HPDE6-E6E7 (cell line): ENCODE measurements around the gene HS6ST3.

Experiments
- DNase-seq: peaks from one replicate; pipeline ENCODE4 v3.0.0; 2011; ENCODE audit warnings: missing footprints; ENCODE audit errors: extremely low spot score

HS6ST3 gene

DNA sequence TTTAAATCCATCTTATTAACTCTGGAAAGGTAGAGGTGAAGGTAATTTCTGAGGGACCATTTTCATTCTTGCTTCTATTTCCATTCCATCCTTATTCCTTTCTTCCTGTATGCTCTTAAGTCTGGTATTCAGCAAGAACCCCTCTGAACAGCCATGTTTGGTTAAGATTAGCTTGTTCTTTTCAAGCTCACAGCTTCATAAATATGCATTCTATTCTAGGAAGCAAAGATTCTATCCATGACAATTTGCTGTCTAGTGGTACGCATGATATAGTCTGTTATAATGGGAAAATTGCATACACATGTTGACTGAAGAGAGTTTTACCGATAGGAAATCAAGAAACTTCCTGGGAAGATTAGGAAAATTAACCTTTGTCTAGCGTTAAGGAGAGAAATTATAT, 218.7 kb downstream of the HS6ST3 start:
- DNase-seq = no peak

DNA sequence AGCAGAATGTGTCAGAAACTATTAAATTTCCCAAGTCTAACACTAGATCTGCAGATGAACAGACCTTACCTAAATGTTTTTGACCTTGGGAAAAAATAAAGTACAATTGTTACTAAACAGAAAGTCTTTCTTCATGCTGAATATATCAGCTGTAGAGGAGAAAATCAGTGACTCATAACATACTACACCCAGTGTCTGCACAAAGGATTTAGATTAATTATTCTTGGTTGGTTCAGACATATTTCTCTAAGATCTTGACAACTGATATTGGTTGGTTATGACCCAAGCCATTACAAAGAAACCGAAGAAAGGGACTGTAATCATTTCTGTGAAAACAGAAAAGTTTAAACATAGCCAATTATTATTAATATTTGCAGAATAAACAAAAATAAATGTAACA, 225.1 kb downstream of the HS6ST3 start:
- no peak for DNase-seq

DNA sequence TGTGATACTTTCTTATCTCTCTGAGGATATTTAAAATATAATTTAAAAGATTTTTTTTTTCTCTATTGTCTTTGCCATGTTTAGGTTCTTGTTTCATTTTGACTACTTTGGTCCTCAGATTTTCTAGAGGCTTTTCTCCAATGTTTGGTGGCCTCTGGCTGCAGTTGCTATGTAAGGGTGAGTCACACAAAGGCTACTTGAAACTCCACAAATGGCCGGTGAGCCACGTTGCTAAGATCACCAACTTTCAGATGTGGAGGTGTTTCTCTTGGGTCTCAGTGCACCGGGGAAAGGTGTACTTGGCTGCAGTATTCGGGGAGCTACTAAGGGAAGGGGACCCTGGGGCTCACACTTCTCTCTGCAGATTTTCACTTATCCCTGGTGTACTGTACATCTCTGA, 248.1 kb downstream of the HS6ST3 start:
- DNase-seq = no peak

DNA sequence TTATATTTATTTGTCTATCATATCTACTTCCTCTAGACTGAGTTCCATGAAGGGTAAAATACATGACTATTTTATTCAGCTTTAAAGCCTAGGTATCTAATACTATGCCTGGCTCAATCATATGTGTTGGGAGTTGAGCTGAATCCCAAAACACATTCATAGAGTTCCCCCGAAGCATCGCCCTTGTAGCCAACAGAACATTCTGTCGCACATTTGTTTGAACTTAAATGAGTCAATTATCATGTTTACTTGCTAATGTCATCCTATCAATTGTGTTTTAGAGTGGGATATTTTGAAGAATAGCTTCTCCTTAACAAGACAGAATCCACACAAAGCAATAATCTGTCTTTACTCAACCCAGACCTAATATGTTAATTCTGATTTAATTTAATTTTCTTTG, 252.4 kb downstream of the HS6ST3 start:
- DNase-seq = no peak

DNA sequence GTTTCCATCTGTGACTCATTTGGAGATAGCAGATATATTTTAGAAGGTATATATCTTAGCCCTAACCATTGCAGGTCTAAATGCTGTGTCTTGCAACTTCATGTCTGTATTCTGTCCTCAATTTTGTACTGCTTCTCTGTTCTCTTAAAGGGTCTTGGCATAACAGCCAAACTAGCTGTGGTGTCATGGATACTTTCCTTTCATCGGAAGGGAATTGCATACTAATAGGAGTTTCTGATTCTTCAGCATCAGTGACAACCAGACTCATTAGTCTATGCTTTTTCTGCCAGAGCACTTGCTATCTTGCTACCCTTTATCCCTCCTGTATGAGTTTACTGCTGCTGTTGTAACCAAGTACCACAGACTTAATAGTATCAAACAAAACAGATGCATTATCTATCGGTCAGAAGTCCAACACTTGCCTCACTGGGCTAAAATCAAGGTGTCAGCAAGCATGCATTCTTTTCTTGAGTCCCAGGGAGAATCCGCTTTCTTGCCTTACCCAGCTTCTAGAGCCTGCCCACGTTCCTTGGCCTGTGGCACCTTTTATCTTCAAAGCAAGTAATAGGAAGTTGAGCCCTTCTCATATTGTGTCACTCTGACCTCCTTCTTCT, 253.1 kb downstream of the HS6ST3 start:
- no peak for DNase-seq

DNA sequence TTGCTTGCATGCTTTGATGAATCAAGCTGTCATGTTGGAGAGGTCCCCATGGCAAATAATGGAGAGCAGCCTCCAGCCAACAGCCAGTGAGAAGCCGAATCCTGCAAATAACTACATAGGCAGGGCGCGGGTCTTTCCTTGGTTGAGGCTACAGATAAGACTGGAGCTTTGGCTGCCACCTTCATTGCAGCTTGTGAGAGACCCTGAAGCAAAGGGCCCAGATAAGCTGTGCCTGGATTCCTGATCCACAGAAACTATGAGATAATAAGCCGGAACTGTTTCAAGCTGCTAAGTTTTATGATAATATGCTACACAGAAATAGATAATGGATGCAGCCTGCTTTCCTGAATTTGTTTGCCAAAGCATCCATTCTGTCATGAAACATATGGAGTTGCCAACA, 257.0 kb downstream of the HS6ST3 start:
- DNase-seq = no peak

DNA sequence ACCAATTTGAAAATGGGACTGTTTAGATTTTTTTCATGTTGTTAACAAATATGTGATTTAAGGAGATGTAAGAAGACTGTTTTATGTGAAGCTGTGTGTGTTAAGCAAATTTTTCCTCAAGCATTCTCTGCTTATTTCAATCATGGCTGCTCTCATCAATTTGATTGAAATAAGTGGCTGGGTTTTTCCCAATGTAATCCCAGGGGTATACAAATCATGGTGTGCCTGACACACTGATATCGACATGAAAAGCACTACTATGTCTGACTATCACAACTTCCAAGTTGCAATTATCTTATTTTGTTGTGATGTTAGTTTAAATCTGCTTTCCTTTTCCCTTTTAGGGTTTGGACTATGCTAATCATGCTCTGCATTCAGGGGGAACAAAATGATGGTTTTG, 283.7 kb downstream of the HS6ST3 start:
- DNase-seq = no peak

DNA sequence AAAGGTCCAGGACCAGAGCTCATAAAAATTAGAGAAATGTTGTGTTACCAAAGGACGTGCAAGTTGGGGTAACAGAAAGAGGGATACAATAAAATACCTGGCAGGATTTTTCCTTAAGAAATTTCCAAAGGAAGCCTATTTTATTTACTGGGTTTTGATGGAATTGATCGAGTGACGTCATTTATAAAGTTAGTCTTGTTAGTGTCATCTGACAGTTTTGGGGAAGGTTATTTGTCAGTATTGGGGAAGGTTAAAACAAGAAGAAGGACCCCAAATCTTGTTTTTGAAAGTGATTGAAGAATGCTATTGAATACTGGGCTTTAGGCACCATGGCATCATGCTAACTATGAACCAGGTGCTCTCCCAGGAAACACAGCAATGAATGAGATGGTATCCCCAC, 287.9 kb downstream of the HS6ST3 start:
- DNase-seq = no peak

DNA sequence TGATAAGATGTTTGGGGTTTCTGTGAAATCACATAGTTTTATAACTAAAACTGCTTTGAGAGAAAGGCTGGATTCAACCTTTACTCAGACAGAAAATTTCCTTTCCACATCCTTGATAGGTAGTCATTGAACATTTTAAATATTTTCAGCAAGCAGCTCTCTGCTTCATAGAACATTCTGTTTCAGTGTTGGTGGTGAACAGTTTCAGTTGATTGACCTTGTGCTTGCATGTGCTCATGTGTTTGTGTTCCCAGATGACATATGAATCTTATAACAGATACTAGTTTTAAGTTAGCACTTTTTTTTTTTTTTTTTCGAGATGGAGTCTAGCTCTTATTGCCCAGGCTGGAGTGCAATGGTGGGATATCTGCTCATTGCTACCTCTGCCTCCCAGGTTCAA, 290.1 kb downstream of the HS6ST3 start:
- no peak for DNase-seq

DNA sequence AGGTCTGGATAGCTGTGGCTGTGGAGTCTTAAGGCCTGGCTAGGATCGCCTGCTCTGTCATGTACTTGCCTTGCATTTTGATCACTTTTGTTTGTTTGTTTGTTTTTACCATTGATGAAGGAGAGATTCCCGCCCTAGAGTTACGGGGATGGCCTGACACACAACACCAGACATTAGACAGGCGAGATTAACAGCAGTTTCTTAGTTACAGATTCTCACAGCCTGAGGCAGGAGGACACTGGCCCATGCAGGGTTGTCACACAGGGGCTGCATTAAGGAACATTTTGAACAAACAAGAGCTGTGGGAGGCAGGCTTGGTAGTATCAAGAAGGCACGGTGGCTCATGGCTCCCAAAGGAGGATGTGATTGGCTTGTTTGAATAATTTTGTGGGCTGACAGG, 291.8 kb downstream of the HS6ST3 start:
- no peak for DNase-seq

DNA sequence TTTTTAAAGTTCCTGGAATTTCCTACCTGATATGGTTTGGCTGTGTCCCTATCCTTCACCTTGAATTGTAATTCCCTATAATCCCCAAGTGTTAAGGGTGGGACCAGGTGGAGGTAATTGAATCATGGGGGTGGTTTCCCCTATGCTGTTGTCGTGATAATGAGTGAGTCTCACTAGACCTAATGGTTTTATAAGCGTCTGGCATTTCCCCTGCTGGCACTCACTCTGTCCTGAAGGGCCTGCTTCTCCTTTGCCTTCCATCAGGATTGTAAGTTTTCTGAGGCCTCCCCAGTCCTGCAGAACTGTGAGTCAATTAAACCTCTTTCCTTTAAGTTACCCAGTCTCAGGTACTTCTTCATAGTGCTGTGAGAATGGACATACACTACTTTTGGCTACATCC, 298.7 kb downstream of the HS6ST3 start:
- DNase-seq = no peak

DNA sequence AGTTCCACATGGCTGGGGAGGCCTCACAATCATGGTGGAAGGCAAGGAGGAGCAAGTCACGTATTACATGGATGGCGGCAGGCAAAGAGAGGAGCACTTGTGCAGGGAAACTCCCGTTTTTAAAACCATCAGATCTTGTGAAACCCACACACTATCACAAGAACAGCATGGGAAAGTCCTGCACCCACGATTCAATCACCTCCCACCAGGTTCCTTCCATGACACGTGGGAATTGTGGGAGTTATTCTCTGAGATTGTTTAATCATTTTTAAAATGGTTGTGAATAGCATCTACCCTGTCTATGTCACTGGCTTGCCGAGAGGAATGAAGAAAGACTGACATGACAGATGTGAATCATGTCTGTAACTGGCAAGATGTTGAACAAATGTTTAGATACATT, 301.7 kb downstream of the HS6ST3 start:
- no peak for DNase-seq

DNA sequence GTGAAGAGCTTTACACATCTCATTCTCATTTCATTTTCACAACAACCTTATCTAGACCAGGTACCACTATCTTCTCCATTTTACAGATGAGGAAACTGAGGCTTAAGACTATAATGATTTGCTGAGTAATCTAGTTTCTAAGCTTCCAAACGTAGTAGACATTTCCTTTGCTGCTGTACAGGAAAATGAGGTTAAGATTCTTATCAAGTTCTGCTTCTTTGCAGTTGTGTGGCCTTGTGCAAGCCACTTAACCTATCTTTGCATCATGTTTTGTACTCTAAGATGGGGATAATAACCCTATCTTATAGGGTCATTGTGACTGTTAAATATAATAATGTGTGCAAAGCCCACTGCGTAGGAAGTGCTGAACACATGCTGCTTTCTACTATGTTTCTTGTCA, 307.9 kb downstream of the HS6ST3 start:
- no peak for DNase-seq

DNA sequence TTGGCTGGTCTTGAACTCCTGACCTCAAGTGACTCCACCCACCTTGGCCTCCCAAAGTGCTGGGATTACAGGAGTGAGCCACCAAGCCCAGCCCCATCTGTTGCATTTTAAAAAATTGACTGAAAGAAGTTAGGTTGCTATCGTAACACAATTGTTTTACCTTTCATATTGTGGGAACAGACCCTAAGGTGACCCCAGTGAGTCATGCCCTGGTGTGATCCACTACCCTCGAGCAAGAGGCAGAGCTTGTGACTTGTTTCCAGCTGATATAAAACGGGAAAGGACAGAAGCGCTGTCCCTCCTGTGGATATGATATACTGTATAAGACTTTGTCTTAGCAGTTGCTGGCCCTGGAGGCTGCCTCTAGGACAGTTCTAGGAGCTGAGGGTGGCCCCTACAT, 308.6 kb downstream of the HS6ST3 start:
- no peak for DNase-seq

DNA sequence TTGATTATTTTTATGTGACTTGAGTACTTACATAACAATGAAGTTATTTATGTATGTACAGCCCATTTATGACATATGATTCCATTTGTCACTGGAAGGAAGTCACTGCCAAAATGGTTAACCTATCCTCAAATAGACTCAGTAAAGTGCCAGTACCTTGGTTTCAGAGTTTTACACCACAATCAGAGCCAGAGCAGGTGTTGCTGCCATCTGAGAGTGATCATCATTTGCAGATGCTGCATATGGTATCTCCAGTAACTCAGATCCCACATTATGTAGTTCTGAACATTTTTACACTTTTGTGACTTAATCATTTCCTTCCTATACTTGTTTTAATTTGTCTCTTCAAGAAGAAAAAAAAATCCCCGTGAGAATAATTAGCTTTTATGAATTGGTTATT, 313.3 kb downstream of the HS6ST3 start:
- no peak for DNase-seq

DNA sequence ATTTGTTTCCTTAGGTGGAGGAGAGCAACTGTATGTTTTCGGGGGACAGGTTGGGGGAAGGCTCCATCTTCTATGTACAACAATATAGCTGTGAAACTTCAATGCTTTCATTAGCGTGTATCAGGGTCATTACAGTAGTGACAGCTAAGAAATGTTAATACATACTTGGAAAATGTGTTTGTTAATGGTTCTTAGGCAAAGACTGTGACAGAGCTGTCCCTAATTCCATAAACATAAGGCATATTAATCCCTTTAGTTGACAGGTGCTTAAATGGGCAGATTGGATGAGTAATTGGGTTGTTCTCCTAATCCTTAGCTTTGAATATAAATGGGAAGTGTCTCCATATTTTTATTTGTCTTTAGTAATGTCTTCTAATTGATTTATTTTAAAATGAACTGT, 313.7 kb downstream of the HS6ST3 start:
- DNase-seq = no peak

DNA sequence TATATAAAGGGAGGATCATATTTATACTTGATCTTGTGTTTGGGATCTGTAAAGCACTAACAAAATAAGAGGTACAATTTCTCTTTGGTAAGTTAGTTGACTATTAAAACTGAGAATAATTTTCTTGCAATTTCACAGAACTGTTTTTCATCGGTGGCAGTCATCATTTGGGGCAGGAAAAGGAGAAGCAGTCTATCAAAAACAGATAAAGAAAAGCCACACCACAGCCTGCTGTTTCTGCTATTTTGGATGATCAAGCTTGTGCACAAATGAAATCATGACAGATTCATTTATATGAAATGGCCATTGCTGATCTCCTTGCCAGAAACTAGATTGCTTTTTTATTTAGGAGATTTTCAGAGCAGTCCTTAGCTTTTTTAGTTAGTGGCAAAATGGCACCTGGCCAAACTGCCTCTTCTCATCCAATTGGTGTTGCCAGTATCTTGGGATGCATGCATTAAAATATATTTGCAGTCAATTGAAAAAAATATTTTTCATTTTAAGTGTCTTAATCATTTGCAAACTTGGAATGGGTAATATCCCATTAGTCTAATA, 326.0 kb downstream of the HS6ST3 start:
- DNase-seq = no peak

DNA sequence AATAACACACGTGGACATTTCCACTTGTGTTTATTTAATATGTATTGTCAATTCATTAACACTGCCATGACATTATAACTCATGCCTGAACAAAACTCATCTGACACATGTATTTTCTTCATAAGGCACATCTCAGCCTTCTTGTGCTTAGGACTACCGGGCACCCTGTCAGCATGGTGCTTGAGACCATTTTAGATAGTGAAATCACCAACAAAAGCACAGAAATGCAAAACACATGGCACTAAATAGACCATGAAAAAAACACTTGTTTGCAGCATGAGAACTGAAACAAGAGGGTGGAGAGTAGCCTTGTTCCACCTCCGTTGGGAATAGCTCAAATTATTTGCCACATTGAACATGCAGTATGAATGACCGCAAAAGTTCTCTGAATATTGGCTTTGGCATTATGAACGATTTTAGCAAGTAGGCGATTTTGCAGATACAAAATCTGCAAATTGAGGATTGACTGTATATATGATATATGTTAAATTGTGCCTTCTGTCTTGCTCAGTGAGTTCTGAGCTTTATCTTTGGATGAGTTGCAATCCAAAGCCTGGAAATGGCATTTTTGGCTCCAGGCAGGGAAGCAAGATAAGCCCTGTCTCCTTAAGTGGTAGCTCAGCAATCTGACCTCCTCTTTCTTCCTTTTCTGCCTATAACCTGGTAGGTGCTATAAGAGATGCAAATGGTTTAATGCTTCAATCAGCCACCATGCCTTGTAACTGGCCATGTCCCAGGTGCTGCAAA, 328.2 kb downstream of the HS6ST3 start:
- no peak for DNase-seq

DNA sequence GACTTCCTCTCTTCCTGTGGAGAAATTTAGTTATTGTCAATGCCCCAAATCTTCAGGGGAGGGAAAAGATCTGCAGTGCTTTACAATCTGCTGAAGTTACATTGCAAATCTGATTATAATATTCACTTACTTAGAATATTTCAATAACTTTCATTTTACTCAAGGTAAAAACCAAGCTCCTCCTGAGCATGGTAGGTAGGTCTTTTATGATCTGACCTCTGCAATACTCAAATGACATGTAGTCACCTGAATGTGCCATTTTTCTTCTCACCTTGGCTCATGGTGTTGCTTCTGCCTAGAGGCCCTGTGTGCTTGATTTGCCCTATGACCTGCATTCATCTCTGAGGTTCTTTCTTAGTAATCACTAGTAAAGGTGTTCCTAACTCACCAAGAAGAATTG, 331.4 kb downstream of the HS6ST3 start:
- no peak for DNase-seq

DNA sequence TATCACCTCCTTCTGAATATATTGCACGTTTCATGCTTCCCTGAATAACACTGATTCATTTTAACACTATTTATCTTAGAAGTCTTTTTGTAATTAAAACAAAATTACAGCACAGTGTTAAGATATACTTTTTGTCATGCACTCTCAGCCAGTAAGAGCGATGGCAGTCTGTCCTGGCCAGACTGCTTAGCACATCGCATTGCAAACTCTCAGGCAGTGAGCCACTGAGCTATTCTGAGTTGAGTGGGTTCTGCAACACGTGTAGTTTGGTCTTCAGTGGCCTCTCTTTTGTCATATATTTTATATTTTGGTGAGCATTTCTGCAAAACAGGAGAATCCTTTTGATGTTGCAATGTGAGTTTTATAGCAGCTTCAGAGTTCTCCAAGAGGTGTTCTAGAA, 332.1 kb downstream of the HS6ST3 start:
- DNase-seq = no peak

DNA sequence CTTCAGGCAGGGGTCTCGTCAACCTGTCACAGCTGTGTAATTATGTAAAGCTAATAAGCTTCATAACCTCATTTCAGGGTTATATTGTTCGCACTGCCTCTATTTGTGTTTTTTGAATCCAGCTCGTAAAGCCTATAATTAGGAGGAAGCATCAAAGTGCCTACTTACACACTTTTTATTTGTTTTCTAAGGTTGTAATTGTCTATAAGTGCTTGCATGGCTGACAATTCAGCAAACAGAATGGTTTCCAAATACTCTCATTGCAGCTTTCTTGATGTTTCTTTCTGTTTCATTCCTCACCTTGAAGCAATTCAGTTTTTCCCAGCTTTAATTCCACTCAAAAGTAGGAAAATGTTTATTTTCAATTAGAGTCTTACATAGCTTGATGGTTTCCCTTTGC, 336.3 kb downstream of the HS6ST3 start:
- DNase-seq = no peak

DNA sequence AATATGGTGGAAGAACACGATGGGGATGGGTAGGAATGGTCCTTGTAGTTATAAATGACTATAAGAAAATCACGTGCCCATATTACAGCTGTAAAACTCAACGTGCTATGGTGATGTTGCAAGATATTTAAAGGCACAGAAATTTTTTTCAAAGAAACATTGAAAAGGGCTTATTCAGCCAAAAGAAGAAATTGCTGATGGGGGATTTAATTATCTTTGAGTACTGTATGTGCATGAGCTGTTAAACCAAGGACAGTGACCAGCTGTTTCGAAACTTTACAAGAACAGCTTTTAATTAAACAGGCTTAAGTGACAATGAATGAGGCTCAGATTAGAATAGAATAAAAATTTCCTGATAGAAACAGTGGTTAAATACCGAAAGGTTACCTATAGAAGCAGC, 339.0 kb downstream of the HS6ST3 start:
- no peak for DNase-seq

DNA sequence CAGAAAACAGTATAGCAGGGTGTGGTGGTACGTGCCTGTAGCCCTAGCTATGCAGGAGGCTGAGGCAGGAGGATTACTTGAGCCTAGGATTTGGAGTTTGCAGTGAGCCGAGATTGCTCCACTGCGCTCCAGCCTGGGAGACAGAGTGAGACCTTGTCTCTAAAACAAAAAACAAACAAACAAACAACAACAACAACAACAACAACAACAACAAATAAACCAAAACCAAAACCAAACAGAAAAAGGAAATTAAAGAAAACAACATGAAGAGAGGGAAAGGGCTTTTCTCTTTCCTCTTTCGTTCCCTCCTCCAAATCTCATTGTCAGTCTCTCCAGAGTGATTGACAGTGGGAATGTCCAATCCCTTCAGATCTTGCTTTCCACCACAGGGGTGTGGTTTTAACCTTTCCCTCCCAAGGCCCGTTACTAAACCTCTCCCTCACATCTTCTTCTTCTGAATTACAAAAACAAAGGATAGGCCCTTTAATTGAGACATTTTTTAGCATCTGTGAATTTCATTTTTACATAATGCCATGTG, 341.2 kb downstream of the HS6ST3 start:
- no peak for DNase-seq
